Upper lobe of left lung (tissue), 4 donors: ENCODE measurements around the gene MAST3.

Experiments
- CTCF ChIP-seq, 6 experiments: fragments of 450-650 bp in 4 of 6; fragments of 200-600 bp in 2 of 6; sonication (generic) in 2 of 6; IDR thresholded peaks; one replicate each; pipeline ENCODE4 v1.5.1; 2016 to 2019; ENCODE audit warnings: antibody characterized with exemption in 6 of 6
- EP300 ChIP-seq, 4 donors: sonication (generic); formaldehyde crosslinking; IDR thresholded peaks; one replicate each; pipeline ENCODE4 v1.5.1; 2017; ENCODE audit warnings: antibody characterized with exemption in 4 of 4, control low read depth in 2 of 4
- POLR2AphosphoS5 ChIP-seq, 2 donors: sonication (generic); formaldehyde crosslinking; IDR thresholded peaks; one replicate each; pipeline ENCODE4 v1.5.1; 2017; ENCODE audit warnings: antibody characterized with exemption in 2 of 2

- TF ChIP-seq EP300 (IDR thresholded peaks at IDR 0.05): no peak
- no peak for TF ChIP-seq CTCF (IDR thresholded peaks at IDR 0.05)
- TF ChIP-seq POLR2AphosphoS5 (IDR thresholded peaks at IDR 0.05): no peak
These were observed 86.0 kb downstream of the MAST3 start for GRCh38 chr19:18183529-18183928.
